COR-L47 (cell line): Measurements from ENCODE around the gene SMIM14.
"Not testable (repeated sequence)": the region's sequence is repeated elsewhere in the genome, so short reads cannot be mapped to it uniquely, and the experiment has no call there.

ENCODE experiments used
- DNase-seq: peaks from one replicate; lab custom pipeline; 2025; lab: John Stamatoyannopoulos, UW

SMIM14 gene

GRCh38 chr4:39596971-39597370 lies 41.7 kb downstream of the SMIM14 start:
- no peak for DNase-seq

DNA sequence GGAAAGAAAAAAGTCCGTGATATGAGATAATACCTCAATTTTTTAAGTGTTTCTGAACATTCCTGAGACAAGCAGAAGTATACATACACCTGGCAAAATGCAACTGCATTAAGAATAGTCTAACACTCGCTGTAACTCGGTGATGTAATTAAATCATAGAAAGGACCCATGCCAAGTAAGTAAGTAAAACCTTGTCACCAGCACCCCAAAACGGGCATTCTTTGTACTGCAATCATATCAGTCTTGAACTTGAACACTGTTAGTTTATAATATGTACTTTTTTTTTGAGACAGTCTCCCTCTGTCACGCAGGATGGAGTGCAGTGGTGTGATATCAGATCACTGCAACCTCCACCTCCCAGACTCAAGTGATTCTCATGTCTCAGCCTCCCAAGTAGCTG lies 47.4 kb downstream of the SMIM14 start:
- peak; percentile 5 for DNase-seq

DNA sequence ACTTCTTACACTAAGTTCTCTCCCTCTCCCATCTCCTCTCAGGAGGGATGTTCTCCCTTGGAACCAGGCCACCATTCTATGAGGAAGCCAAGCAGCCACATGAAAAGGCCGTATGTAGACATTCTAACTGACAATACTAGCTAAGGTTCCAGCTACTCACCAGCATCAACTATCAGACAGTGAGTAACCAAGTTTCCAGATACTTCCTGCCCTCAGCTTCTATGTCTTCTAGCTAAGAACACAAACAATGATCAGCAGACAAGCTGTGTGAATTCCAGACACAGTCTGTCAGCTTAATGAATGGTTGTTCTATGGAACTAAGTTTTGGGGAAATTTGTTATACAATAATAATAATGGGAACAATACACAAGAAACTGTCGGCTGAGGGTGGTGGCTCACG lies 50.8 kb downstream of the SMIM14 start:
- no peak for DNase-seq

DNA sequence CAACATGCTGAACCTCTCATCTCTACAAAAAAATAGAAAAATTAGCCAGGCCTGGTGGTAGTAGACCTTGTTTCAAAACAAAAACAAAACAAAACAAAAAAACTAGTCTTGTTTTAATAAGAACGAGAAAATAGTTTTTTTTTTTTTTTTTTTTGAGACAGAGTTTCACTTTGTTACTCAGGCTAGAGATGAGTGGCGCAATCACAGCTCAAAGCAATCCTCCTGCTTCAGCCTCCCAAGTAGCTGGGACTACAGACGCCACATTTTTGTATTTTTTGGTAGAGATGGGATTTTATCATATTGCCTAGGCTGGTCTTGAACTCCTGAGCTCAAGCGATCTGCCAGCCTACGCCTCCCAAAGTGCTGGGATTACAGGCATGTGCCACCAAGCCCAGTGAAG lies 63.7 kb downstream of the SMIM14 start:
- no peak for DNase-seq

DNA sequence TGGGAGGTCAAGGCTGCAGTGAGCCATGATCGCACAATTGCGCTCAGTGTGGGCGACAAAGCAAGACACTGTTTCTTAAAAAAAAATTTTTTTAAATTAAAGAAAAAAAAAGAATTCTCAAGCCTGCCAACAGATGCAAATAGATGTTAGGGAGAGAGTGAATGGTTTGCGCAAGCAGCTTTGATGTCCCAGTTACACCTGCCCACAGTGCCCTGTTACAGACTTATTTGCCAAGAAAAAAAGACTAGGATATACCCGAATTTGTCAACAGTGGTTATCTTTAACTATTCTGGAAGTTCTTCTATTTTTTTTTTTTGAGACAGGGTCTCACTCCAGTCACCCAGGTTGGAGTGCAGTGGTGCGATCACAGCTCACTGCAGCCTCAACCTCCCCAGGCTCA lies 67.2 kb downstream of the SMIM14 start:
- DNase-seq: no peak

DNA sequence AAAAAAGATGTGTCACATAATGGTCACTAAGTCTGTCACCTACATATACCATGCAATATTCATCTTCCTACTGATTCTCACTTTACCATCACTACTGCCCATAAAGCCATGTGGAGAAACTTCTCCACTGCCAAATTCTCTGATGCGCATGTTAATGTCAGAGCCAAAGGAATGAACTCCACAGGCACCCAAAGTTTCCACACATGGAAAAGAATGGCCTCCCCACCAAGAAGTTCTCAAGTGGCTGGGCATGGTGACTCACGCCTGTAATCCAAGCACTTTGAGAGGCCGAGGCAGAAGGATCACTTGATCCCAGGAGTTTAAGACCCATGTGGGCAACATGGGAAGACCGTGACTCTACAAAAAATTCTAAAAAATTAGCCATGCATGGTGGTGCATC lies 67.6 kb downstream of the SMIM14 start:
- no peak for DNase-seq

GRCh38 chr4:39569209-39569608 lies 69.5 kb downstream of the SMIM14 start:
- no peak for DNase-seq

GRCh38 chr4:39568805-39569204 lies 69.9 kb downstream of the SMIM14 start:
- no peak for DNase-seq

DNA sequence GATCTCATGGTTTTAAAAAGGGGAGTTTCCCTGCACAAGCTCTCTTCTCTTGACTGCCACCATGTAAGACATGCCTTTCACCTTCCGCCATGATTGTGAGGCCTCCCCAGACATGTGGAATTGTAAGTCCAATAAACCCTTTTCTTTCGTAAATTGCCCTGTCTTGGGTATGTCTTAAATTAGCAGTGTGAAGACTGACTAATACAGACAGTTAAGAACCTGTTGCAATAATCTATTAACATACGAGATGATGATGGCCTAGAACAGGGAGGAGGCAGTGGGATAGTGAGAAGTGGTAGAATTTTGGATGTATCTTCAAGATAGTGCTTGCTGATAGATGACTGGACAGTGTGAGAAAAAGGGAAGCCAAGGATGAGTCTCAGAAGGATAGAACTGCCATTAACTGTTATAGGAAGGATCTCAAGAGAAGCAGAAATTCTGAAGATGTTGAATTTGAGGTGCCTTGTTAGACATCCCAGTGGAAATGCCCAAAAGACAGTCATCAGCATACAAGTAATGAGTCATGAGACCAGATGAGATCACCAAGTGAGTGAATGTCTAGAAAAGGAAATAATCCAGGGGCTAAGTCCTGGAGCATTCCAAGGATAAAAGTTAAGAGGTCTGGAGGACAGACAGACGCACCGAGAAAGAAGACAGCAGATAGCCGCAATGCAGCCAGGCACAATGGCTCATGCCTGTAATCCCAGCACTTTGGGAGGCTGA lies 72.6 kb downstream of the SMIM14 start:
- no peak for DNase-seq

DNA sequence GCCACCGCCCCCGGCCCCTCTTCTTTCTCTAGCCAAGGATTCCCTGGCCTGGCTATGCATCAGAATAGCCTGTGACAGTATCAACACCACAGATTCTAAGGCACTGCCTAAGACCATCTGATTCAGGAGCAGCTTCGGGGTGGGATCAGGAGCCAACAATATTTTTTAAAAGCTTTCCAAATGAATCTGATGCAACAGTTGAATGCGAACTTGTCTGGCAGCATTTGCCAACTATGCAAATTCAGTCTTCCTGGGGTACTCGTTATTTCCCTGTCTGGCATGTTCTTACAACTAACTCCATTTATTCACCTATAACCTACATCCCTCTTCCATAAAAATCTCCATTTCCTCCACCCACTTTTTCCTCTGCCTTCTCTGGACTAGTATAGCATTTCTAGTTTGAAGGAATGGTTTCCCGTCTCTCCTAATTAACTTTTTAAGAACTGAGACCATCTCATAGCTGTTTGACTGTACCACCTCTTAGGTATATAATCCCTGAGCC lies 75.3 kb downstream of the SMIM14 start:
- no peak for DNase-seq

- DNase-seq: no peak
Measured at GRCh38 chr4:39562792-39563191, 75.9 kb downstream of the SMIM14 start.

DNA sequence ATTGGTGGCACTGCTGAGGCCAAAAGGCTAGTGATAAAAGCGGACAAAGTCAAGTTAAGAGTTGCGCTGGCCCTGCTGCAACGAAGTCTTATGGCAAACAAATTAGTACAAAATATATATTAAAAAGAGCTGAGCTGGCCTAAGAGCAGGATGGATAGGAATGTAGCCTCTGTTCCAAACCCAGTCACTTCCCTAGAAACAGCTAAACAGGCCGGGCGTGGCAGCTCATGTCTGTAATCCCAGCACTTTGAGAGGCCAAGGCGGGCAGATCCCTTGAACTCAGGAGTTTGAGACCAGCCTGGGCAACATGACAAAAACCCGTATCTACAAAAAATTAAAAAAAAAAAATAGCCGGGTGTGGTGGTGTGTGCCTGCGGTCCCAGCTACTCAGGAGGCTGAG lies 79.0 kb downstream of the SMIM14 start:
- DNase-seq: no peak

DNA sequence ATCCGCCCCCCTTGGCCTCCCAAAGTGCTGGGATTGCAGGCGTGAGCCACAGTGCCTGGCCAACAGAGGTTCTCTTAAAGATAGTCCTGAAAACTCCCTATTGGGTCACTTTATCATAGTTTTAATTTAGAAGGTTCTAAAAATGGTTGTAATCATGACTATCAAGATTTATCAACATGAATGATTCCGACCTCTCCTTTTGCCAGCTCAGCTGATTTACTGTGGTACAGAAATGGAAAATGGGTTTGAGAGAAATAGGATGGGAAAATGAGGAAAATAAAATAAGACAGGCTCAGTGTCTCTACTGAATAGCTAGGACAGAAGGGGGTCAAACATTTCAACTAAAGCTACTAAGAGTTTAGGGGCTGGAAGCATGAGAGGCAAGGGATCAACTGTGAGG lies 83.2 kb downstream of the SMIM14 start:
- no peak for DNase-seq

- DNase-seq: no peak
Measured at GRCh38 chr4:39548425-39549067, 90.1 kb downstream of the SMIM14 start.

- DNase-seq: peak; percentile 65
Measured at GRCh38 chr4:39544580-39545315, 93.9 kb downstream of the SMIM14 start.

DNA sequence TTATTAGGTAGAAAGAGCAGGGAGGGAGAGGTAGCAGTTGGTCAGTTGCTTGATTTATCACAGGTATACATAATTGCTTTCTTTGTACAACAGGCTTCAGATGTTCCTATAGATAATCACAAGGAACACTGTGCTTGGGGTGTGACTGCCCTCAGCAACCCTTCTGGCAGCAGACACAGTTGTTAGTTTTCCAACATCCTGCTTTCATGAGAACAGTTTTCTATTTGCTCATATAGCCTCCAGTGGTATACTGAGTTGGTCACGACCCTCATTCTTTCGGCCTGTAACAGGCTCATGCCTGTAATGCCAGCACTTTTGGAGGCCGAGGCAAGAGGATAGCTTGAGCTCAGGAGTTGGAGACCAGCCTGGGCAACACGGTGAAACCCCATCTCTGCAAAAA lies 94.6 kb downstream of the SMIM14 start:
- not testable (repeated sequence) for DNase-seq

DNA sequence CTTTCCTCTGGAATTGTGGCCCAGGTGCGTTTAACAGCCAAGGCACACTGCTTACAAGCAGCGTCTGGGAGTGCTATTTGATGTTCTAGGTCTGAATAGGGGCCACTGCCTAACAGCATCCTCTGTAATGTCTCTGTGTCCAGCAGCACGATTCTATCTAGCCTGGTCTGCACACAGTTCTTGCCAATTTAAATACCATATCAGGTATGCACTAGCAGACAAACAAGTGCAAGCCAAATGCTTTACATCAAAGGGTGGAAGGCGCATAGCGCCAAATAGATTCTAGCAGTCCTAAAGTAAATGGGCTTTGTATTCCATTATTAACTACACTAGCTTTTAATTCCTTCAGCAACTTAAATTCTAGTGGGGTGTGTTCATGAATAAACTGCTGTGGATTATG lies 95.6 kb downstream of the SMIM14 start:
- DNase-seq: no peak

GRCh38 chr4:39542611-39543012 lies 96.1 kb downstream of the SMIM14 start:
- no peak for DNase-seq

DNA sequence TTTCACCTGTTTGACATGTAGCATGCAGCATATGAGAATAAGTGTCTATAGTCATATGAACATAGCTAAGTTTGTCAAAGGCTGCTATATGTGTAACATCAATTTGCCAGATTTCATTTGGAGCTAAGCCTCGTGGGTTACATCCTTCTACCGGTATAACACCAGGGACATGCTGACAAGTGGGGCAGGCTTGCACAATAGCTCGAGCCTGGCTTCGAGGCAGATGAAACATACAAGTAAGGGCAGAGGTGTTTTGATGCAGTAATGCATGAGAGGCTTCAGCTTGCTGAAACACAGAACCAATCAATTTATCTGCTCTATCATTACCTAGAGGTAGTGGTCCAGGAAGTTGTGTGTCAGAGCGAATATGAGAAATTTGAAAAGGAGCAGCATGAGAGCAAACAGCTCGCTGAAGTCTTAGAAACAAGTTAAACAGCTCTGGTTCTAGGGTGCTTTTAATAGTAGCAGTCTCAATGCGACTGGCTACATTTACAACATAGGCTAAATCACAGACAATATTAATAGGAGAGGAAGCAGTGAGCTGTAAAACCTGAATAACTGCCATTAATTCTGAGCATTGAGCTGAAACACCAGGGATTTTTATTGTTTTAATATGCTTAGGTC lies 96.6 kb downstream of the SMIM14 start:
- DNase-seq: no peak

- DNase-seq: no peak
Measured at GRCh38 chr4:39539089-39539611, 99.5 kb downstream of the SMIM14 start.

DNA sequence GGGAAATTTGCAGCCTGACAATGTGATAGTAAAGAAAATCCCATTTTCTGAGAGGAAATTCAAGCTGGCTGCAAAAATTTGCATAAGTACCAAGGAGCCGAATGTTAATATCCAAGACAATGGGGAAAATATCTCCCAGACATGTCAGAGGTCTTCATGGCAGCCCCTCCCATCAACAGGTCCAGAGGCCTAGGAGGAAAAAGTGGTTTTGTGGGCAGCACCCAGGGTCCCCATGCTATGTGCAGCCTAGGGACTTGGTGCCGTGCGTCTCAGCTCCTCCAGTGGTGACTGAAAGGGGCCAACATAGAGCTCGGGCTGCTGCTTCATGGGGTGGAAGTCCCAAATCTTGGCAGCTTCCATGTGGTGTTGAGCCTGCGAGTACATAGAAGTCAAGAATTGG lies 105.1 kb downstream of the SMIM14 start:
- DNase-seq: no peak

- not testable (repeated sequence) for DNase-seq
Measured at GRCh38 chr4:39532237-39532636, 106.4 kb downstream of the SMIM14 start.
